NB4 (cell line): ENCODE data around the gene WNK1.

ENCODE experiments used
- POLR2A ChIP-seq: IDR thresholded peaks from 2 replicates; pipeline ENCODE4 v1.6.1; 2011; ENCODE audit warnings: mild to moderate bottlenecking; ENCODE audit not compliant: insufficient read length; ENCODE audit errors: extremely low read depth
- TF ChIP-seq, protein P1 (sequence below): IDR thresholded peaks from one replicate; pipeline ENCODE4 v1.5.1; 2012; ENCODE audit warnings: low read depth, low read length

DNA sequence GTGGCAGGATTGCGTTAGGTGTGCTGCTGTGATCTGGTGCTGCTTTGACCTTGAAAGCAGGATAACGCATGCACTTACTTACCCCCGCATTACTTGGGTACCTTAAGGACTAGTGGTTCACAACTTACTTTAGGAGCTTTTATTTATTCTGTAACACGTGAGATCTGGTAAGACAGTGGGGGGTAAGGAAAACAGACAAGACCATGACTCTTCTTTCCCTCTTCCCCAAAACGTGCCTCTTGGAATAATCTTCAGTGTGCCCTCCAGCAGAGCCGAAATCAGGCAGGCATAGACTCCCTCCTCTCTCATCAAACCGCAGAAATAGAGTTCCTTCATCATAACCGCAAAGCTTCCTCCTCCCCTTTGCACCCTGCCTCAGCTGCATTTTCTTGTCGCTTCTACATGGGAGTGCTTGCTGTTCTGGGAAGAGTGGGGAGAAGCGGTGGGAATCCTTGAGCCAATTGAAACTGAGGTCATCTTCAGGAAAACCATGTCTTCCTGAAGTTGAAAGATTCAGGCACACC, 153.7 kb downstream of the WNK1 start:
- TF ChIP-seq, protein P1, sequence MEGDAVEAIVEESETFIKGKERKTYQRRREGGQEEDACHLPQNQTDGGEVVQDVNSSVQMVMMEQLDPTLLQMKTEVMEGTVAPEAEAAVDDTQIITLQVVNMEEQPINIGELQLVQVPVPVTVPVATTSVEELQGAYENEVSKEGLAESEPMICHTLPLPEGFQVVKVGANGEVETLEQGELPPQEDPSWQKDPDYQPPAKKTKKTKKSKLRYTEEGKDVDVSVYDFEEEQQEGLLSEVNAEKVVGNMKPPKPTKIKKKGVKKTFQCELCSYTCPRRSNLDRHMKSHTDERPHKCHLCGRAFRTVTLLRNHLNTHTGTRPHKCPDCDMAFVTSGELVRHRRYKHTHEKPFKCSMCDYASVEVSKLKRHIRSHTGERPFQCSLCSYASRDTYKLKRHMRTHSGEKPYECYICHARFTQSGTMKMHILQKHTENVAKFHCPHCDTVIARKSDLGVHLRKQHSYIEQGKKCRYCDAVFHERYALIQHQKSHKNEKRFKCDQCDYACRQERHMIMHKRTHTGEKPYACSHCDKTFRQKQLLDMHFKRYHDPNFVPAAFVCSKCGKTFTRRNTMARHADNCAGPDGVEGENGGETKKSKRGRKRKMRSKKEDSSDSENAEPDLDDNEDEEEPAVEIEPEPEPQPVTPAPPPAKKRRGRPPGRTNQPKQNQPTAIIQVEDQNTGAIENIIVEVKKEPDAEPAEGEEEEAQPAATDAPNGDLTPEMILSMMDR, result no peak
- TF ChIP-seq POLR2A, result no peak
